Measurements from ENCODE around the gene CAPN13. TPM values are rescaled to one million over a fixed set of nuclear protein-coding genes. Genes with fewer than 3 reads are reported as not detected.

The CAPN13 gene
- total and polyA plus RNA-seq, 10 of the 15 experiments (the other 5 are each of a cell fraction or from before 2014, with no cell fraction given): 0.03 to 0.10 (median 0.06) TPM; not detected in 7

GRCh38 chr2:30738141-30738911 is 68.9 kb downstream of the CAPN13 start:
- BruUV-seq (replicated peaks): no TSS peak
- RAD21 ChIA-PET (ENCODE audit: unreplicated experiment): no interaction called here
- Histone ChIP-seq H3K27ac (ENCODE audit: control insufficient read depth, insufficient read depth) (no peak overlapping the region), H2AFZ (ENCODE audit: control insufficient read depth, low read depth, low read length) (no peak overlapping the region), H3K79me2 (ENCODE audit: control insufficient read depth, insufficient read depth, low read length) (no peaks in the 10 kb centered on the region), H3K36me3 (ENCODE audit: control insufficient read depth in 2 of 2, insufficient read depth in 2 of 2, low read length in 1 of 2) (no peaks in the 10 kb centered on the region), H4K20me1 (ENCODE audit: control insufficient read depth, insufficient read depth) (no peaks in the 10 kb centered on the region), H3K4me1 (ENCODE audit: control insufficient read depth, insufficient read depth, low read length) (no peaks in the 10 kb centered on the region), H3K9ac (ENCODE audit: control insufficient read depth, insufficient read depth, low read length) (no peak overlapping the region), H3K27me3 (replicated peaks in 1 of 2; ENCODE audit: control insufficient read depth in 2 of 2, insufficient read depth in 2 of 2, low read length in 1 of 2) (peaks cover 0 to 2% of the 10 kb centered on the region in 2 experiments; a peak in 1 of 4 replicates), H3K9me3 (replicated peaks; ENCODE audit: control insufficient read depth, insufficient read depth, low read length) (no peaks in the 10 kb centered on the region), H3K4me2 (ENCODE audit: control insufficient read depth, insufficient read depth) (no peak overlapping the region), H3K4me3 (no peak overlapping the region)
- TF ChIP-seq YY1 (IDR thresholded peaks at IDR 0.05; ENCODE audit: low read depth, low read length) (no peak), SMAD1 (IDR thresholded peaks at IDR 0.05; ENCODE audit: low read depth, partially characterized antibody) (no peak), TCF12 (IDR thresholded peaks at IDR 0.05; ENCODE audit: low read depth, low read length) (no peak), NR2C1 (IDR thresholded peaks at IDR 0.05) (no peak), YBX1 (IDR thresholded peaks at IDR 0.05) (no peak), EED (IDR thresholded peaks at IDR 0.05; ENCODE audit: low read depth) (no peak), KDM1A (IDR thresholded peaks at IDR 0.05; ENCODE audit: borderline replicate concordance) (no peak), ATF7 (IDR thresholded peaks at IDR 0.05; ENCODE audit: low read depth) (no peak), ZNF622 (IDR thresholded peaks at IDR 0.05) (no peak), RB1 (IDR thresholded peaks at IDR 0.05; ENCODE audit: borderline replicate concordance) (no peak), NBN (IDR thresholded peaks at IDR 0.05) (no peak), NFYB (IDR thresholded peaks at IDR 0.05; ENCODE audit: insufficient read depth, low read depth, low read length) (no peak), BMI1 (IDR thresholded peaks at IDR 0.05; ENCODE audit: borderline replicate concordance) (no peak), FOXK2 (IDR thresholded peaks at IDR 0.05) (no peak), E2F4 (IDR thresholded peaks at IDR 0.05; ENCODE audit: low read depth, low read length) (no peak), DPF2 (IDR thresholded peaks at IDR 0.05) (no peak), SIN3A (IDR thresholded peaks at IDR 0.05; ENCODE audit: low read depth, low read length) (no peak)
- TF ChIP-seq, protein P1, sequence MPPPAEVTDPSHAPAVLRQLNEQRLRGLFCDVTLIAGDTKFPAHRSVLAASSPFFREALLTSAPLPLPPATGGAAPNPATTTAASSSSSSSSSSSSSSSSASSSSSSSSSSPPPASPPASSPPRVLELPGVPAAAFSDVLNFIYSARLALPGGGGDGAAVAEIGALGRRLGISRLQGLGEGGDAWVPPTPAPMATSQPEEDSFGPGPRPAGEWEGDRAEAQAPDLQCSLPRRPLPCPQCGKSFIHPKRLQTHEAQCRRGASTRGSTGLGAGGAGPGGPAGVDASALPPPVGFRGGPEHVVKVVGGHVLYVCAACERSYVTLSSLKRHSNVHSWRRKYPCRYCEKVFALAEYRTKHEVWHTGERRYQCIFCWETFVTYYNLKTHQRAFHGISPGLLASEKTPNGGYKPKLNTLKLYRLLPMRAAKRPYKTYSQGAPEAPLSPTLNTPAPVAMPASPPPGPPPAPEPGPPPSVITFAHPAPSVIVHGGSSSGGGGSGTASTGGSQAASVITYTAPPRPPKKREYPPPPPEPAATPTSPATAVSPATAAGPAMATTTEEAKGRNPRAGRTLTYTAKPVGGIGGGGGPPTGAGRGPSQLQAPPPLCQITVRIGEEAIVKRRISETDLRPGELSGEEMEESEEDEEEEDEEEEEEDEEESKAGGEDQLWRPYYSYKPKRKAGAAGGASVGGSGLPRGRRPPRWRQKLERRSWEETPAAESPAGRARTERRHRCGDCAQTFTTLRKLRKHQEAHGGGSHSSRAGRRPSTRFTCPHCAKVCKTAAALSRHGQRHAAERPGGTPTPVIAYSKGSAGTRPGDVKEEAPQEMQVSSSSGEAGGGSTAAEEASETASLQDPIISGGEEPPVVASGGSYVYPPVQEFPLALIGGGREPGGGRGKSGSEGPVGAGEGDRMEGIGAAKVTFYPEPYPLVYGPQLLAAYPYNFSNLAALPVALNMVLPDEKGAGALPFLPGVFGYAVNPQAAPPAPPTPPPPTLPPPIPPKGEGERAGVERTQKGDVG (CRISPR knock-in tag; IDR thresholded peaks at IDR 0.05): no peak
- TF ChIP-seq, protein P2, sequence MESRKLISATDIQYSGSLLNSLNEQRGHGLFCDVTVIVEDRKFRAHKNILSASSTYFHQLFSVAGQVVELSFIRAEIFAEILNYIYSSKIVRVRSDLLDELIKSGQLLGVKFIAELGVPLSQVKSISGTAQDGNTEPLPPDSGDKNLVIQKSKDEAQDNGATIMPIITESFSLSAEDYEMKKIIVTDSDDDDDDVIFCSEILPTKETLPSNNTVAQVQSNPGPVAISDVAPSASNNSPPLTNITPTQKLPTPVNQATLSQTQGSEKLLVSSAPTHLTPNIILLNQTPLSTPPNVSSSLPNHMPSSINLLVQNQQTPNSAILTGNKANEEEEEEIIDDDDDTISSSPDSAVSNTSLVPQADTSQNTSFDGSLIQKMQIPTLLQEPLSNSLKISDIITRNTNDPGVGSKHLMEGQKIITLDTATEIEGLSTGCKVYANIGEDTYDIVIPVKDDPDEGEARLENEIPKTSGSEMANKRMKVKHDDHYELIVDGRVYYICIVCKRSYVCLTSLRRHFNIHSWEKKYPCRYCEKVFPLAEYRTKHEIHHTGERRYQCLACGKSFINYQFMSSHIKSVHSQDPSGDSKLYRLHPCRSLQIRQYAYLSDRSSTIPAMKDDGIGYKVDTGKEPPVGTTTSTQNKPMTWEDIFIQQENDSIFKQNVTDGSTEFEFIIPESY (IDR thresholded peaks at IDR 0.05): no peak
- CTCF ChIA-PET: no interaction called here
- DNase-seq (ENCODE audit: low read depth, low spot score) (no peak), FAIRE-seq (no peak), ATAC-seq (no peak)
- WGBS (ENCODE audit: insufficient coverage, insufficient replicate concordance, low lambda C conversion rate, missing lambda C conversion rate): 13% methylated on average over 7 of the region's 7 CpGs
- intact Hi-C loops (cut with micrococcal nuclease; ENCODE audit: unreplicated experiment): no loop called here
- POLR2A ChIA-PET: no interaction called here
- SMC1A ChIA-PET (ENCODE audit: uncharacterized antibody, unreplicated experiment): no interaction called here
- in situ Hi-C loops (cut with MboI): no loop called here

Measured in GM12878 (cell line).